Measurements from ENCODE around the gene LRRFIP2. TPM values are rescaled to one million over a fixed set of nuclear protein-coding genes. Genes with fewer than 3 reads are reported as not detected.

Gene LRRFIP2
- total and polyA plus RNA-seq, 8 donors, result 25.9 to 131 (median 39.0) TPM

DNA sequence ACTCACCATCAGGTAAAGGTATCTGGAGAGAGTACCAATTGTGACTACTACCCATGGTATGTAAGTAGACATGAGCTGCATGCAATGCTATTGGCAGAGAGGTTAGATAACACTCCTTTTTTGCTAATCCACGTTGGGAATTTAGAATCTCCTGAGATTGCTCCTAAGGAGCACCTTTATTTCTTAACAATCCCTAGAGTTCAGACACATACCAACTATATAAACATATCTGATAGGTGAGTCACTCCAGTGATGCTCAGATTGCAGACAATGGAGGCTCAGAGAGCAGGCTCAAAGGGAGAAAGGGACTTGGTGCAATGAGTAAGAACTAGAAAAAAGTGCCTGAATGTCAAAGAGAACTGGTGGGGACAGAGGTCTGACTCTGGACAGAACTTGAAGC is 47.0 kb upstream of the LRRFIP2 start:
- H3K4me1 ChIP-seq, result no peaks in the 10 kb centered on the region
- no peaks in the 10 kb centered on the region for H3K36me3 ChIP-seq
- H3K27ac ChIP-seq, result no peak overlapping the region
- H3K4me3 ChIP-seq, result no peak overlapping the region
- H3K27me3 ChIP-seq, result no peaks in the 10 kb centered on the region
- no peak for TF ChIP-seq EP300 (IDR thresholded peaks at IDR 0.05)
- TF ChIP-seq, protein P1, sequence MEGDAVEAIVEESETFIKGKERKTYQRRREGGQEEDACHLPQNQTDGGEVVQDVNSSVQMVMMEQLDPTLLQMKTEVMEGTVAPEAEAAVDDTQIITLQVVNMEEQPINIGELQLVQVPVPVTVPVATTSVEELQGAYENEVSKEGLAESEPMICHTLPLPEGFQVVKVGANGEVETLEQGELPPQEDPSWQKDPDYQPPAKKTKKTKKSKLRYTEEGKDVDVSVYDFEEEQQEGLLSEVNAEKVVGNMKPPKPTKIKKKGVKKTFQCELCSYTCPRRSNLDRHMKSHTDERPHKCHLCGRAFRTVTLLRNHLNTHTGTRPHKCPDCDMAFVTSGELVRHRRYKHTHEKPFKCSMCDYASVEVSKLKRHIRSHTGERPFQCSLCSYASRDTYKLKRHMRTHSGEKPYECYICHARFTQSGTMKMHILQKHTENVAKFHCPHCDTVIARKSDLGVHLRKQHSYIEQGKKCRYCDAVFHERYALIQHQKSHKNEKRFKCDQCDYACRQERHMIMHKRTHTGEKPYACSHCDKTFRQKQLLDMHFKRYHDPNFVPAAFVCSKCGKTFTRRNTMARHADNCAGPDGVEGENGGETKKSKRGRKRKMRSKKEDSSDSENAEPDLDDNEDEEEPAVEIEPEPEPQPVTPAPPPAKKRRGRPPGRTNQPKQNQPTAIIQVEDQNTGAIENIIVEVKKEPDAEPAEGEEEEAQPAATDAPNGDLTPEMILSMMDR (IDR thresholded peaks at IDR 0.05), result no peak
- TF ChIP-seq POLR2A (IDR thresholded peaks at IDR 0.05), result no peak
- no peak for TF ChIP-seq POLR2AphosphoS5 (IDR thresholded peaks at IDR 0.05)
- intact Hi-C loops (cut with DNase I; ENCODE audit: low total_unique reads), result no loop called here
- H3K9me3 ChIP-seq, result no peaks in the 10 kb centered on the region
- 17 to 42% (median 36%) methylated on average over 1 of the region's 1 CpG for WGBS, 5 donors
- no peak for DNase-seq

DNA sequence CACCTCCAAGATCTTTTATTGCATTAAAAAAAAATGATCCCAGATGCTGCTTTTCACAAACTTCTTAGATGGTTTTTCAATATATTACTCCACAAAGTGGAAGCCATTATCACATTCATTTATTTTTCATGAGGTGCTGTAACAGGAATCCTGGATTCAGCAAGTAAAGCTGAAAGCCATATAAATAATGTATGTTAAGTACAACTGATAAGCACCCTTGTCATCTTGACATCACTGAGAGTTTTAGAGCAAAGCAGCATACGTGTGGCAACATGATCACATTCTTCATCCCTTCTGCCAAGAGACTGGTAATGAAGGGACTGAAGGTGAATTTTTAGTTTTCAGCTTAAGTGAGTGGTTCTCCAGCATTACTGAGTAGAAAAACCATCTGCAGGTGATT is 44.9 kb upstream of the LRRFIP2 start:
- 76 to 86% (median 82%) methylated on average over 1 of the region's 1 CpG for WGBS, 5 donors
- TF ChIP-seq POLR2AphosphoS5 (IDR thresholded peaks at IDR 0.05), result no peak
- TF ChIP-seq POLR2A (IDR thresholded peaks at IDR 0.05), result no peak
- TF ChIP-seq EP300 (IDR thresholded peaks at IDR 0.05), result no peak
- TF ChIP-seq, protein P1 (IDR thresholded peaks at IDR 0.05), result no peak
- intact Hi-C loops (cut with DNase I; ENCODE audit: low total_unique reads), result loop anchor here (10.0 kb wide), 1 partner anchor 194 kb away; no protein-coding TSS in a partner anchor
- Histone ChIP-seq H3K27ac (no peak overlapping the region), H3K4me1 (no peaks in the 10 kb centered on the region), H3K9me3 (no peaks in the 10 kb centered on the region), H3K36me3 (no peaks in the 10 kb centered on the region), H3K27me3 (no peaks in the 10 kb centered on the region), H3K4me3 (no peak overlapping the region)
- no peak for DNase-seq

DNA sequence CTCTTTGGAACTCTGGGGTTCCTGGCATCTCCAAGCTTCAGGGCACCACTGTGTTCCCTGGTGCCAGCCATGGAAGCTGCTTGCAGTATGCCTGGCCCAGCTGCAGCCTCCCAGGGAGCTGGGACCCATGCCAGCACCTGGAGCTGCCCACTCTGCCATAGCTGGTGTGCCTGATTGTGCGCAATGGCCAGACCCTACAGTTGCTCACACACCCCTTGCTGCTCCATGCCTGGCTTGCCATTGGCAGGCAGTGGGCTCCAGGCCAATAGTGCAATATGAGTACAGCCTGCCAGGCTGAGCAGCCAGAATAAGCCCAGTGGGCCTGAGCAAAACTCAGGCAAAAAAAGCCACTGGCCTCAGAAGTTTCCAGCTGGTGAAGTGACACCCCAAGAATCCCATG is 43.8 kb upstream of the LRRFIP2 start:
- Histone ChIP-seq H3K36me3 (no peaks in the 10 kb centered on the region), H3K9me3 (no peaks in the 10 kb centered on the region), H3K27ac (no peak overlapping the region), H3K27me3 (no peaks in the 10 kb centered on the region), H3K4me1 (peaks cover 0 to 4% (median 1%) of the 10 kb centered on the region in 4 donors), H3K4me3 (no peak overlapping the region)
- DNase-seq, result no peak
- intact Hi-C loops (cut with DNase I; ENCODE audit: low total_unique reads), result loop anchor here (10.0 kb wide), 1 partner anchor 193 kb away; no protein-coding TSS in a partner anchor
- TF ChIP-seq POLR2A (IDR thresholded peaks at IDR 0.05) (no peak), POLR2AphosphoS5 (IDR thresholded peaks at IDR 0.05) (no peak), EP300 (IDR thresholded peaks at IDR 0.05) (no peak)
- TF ChIP-seq, protein P1 (IDR thresholded peaks at IDR 0.05), result no peak
- 71 to 95% (median 88%) methylated on average over 1 of the region's 1 CpG for WGBS, 5 donors

DNA sequence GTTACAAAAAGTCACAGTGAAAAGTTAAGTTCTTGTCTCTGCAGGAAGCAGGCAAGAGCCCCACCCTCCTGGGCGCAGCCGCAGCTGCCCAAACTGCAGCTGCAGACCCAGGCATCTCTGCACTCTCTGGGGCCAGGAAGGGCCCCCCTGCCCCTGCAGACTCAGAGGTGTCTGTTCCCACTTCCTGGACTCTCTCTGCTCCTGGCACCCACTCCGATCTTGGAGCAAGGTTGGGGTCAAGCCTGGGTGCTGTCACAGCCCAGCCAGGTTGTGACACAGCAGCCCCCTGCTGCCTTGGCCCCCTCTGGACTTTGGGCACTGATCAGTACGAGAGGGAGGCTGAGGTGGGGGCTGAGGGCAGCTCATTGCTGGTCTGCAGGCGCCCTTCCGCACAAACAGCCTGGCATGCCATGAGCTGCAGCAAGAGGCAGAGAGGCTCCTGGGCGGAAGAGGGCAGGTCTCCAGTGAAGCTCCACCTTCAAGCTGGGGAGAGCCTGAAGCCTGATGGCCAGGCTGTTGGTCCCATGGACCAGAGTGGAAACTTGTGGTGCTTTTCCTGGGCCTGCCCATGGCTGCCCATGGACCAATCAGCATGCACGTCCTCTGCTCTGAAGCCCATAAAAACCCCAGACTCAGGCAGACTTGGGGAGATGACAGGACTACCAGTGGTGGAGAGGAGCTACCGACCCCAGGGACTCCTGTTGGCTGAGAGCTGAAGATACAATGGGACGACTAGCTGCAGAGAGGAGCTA is 42.9 kb upstream of the LRRFIP2 start:
- 80 to 90% (median 87%) methylated on average over 10 of the region's 10 CpGs for WGBS, 5 donors
- Histone ChIP-seq H3K27me3 (no peaks in the 10 kb centered on the region), H3K9me3 (no peaks in the 10 kb centered on the region), H3K36me3 (no peaks in the 10 kb centered on the region), H3K4me3 (no peak overlapping the region), H3K27ac (no peak overlapping the region), H3K4me1 (peaks cover 0 to 8% (median 3%) of the 10 kb centered on the region in 4 donors)
- DNase-seq, result no peak
- intact Hi-C loops (cut with DNase I; ENCODE audit: low total_unique reads), result loop anchor here (10.0 kb wide), 1 partner anchor 192 kb away; no protein-coding TSS in a partner anchor
- TF ChIP-seq EP300 (IDR thresholded peaks at IDR 0.05) (no peak), POLR2A (IDR thresholded peaks at IDR 0.05) (no peak), POLR2AphosphoS5 (IDR thresholded peaks at IDR 0.05) (no peak)
- TF ChIP-seq, protein P1 (IDR thresholded peaks at IDR 0.05), result no peak
